Central memory CD8-positive, alpha-beta T cell (primary cell): ENCODE measurements around the gene RAD51B.

Experiments
- ATAC-seq: fragments of 150-1000 bp; cut with Tn5 transposase; replicated peaks from 2 replicates; pipeline ENCODE4 v1.10.0; 2022; ENCODE audit warnings: mild to moderate bottlenecking, moderate FRiP score, moderate number of reproducible peaks; ENCODE audit not compliant: poor library complexity, severe bottlenecking; ENCODE audit errors: extremely low read depth
- DNase-seq, 2 donors: peaks; one replicate each; pipeline ENCODE4 v3.0.0; 2021; ENCODE audit warnings: low spot score in 2 of 2
- H3K27ac Mint-ChIP-seq: one replicate; pipeline ENCODE4 v1.8.0; 2022; ENCODE audit warnings: low read depth, mild to moderate bottlenecking, moderate library complexity, mixed read lengths
- H3K27me3 Mint-ChIP-seq: one replicate; pipeline ENCODE4 v1.8.0; 2022; ENCODE audit warnings: mixed read lengths
- H3K36me3 Mint-ChIP-seq: one replicate; pipeline ENCODE4 v1.8.0; 2022; ENCODE audit warnings: mild to moderate bottlenecking, moderate library complexity, mixed read lengths; ENCODE audit not compliant: insufficient read depth
- H3K4me1 Mint-ChIP-seq: one replicate; pipeline ENCODE4 v1.8.0; 2022; ENCODE audit warnings: mixed read lengths
- H3K4me3 Mint-ChIP-seq: one replicate; pipeline ENCODE4 v1.8.0; 2022; ENCODE audit warnings: mild to moderate bottlenecking, moderate library complexity, mixed read lengths
- H3K9me3 Mint-ChIP-seq: one replicate; pipeline ENCODE4 v1.8.0; 2022; ENCODE audit warnings: mixed read lengths

The RAD51B gene

DNA sequence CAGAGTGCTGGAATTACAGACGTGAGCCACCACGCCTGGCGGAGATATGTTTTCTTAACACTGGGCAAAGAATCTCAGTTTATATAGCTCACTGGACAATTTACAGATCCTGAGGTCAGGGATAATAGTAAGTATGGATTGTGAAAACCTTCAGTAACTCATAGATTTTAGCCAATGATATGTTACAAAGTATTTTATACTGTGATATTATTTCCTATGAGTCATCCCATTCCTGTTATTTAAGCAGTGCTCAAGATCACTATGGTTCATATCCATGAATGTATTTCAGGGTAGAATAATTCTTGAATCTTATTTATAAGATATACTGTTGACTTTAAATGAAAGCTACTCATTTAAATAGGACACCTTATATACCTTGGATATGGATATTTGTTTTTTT, 107.2 kb downstream of the RAD51B start:
- no peak overlapping the region for H3K4me3 Mint-ChIP-seq
- ATAC-seq (no peak), DNase-seq (no peak)
- H3K27me3 Mint-ChIP-seq: no peaks in the 10 kb centered on the region
- H3K4me1 Mint-ChIP-seq: no peaks in the 10 kb centered on the region
- no peaks in the 10 kb centered on the region for H3K36me3 Mint-ChIP-seq
- no peak overlapping the region for H3K27ac Mint-ChIP-seq
- H3K9me3 Mint-ChIP-seq: no peaks in the 10 kb centered on the region

DNA sequence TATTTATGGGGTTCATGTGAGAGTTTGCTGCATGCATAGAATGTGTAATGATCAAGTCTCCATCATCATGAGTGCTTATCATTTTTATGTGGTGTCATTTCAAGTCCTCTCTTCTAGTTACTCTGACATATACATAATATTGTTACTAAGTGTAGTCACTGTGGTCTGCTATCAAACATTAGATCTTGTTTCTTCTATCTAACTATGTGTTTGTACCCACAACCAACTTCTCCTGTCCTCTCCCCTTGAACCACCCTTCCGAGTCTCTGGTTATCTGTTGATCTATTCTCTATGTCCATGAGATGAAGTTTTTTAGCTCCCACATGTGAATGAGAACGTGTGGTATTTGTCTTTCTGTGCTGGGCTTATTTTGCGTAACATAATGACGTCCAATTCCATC, 107.7 kb downstream of the RAD51B start:
- H3K9me3 Mint-ChIP-seq: no peaks in the 10 kb centered on the region
- H3K27me3 Mint-ChIP-seq: no peaks in the 10 kb centered on the region
- H3K4me3 Mint-ChIP-seq: no peak overlapping the region
- no peaks in the 10 kb centered on the region for H3K36me3 Mint-ChIP-seq
- H3K4me1 Mint-ChIP-seq: no peaks in the 10 kb centered on the region
- DNase-seq: no peak
- no peak overlapping the region for H3K27ac Mint-ChIP-seq
- no peak for ATAC-seq

DNA sequence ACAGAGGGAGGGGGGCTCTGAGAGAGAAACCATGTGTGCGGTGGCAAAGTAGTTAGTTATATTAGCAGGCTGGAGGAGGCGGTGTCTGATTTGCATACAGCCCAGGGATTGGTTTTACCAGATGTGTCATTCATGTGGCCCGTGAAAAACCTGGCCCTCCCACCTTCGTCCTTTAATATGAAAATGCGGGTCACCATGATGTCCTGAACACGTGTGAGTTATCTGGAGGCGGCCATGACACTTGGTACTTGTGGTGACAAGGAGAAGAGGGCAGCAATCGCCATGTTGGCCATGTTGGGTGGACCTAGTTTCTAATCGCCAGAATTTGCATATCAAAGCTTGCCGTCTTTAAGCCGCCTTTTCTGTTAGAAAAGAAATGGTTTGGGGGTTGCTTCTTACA, 108.8 kb downstream of the RAD51B start:
- Mint-ChIP-seq H3K9me3 (no peaks in the 10 kb centered on the region), H3K27ac (no peak overlapping the region), H3K36me3 (no peaks in the 10 kb centered on the region), H3K4me1 (no peaks in the 10 kb centered on the region), H3K27me3 (no peaks in the 10 kb centered on the region), H3K4me3 (no peak overlapping the region)
- DNase-seq: no peak
- no peak for ATAC-seq

DNA sequence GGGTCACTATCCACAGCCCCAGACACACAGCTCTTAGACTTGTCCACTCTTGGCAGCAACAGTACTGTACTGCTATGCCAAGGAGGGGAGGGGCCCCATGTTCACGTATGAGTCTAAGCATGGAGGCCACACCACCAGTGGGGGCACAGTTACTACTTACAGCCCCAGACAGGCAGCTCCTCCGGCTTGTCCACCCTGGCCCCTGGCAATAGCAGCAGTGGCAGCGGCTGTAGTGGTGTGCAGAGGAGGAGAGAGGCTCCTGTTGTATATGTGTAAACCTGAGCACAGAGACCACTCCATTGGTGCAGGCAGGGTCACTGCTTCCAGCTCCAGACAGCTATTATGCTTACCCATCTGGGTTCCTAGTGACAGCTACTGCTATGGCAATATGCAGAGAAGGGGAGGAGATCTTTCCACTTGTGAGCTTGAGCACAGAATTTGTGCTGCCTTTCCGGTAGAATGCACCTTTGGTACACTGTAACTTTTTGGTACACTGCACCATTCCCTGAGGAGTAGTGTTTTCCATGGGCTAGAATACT, 113.2 kb downstream of the RAD51B start:
- ATAC-seq: no peak
- DNase-seq: no peak
- Mint-ChIP-seq H3K36me3 (no peaks in the 10 kb centered on the region), H3K4me1 (peaks cover 6% of the 10 kb centered on the region), H3K27me3 (no peaks in the 10 kb centered on the region), H3K4me3 (no peak overlapping the region), H3K27ac (no peak overlapping the region), H3K9me3 (no peaks in the 10 kb centered on the region)

DNA sequence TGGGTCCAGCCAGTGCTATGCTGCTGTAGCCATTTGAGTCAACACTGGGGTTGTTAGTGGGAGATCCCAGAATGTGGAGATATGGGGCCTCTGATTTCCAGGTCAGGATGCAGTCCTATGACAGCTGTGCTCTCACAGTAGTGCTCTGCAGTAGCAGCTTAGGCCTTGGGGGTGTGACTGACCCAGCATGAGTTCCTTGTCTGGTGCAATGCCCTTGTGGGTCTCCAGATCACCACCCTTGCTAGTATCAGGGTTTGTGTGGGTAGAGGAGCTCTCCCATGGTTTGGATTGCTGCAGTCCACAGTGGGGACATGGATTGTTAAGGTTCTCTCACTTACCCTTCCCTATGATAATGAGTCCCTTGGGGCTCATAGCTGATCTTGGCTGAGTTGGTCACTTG, 113.7 kb downstream of the RAD51B start:
- Mint-ChIP-seq H3K27ac (no peak overlapping the region), H3K4me1 (peaks cover 6% of the 10 kb centered on the region), H3K36me3 (no peaks in the 10 kb centered on the region), H3K27me3 (no peaks in the 10 kb centered on the region), H3K9me3 (no peaks in the 10 kb centered on the region), H3K4me3 (no peak overlapping the region)
- ATAC-seq: no peak
- no peak for DNase-seq

DNA sequence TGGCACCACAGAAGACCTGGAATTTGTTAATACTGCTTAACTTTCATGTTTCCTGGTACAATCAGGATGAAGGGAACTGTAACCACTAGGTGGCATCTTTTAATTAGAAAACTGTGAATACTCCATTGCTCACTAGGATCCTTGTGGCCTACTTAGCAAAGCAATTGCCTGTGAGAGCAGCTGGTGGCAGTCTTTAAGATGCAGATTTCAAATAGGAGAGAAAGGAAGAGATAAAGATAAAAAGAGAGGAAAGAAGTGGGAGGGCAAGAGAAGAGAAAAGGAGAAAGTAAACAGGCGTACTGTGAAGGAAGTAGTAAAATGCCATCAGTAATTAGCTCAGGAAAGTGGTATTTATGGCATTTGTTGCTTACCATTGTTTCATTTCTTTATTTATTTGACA, 114.5 kb downstream of the RAD51B start:
- ATAC-seq (peak; percentile 49), DNase-seq (no peak)
- Mint-ChIP-seq H3K27me3 (no peaks in the 10 kb centered on the region), H3K27ac (peak overlapping the region; percentile 22), H3K36me3 (no peaks in the 10 kb centered on the region), H3K4me3 (no peak overlapping the region), H3K4me1 (peaks cover 6% of the 10 kb centered on the region), H3K9me3 (no peaks in the 10 kb centered on the region)

DNA sequence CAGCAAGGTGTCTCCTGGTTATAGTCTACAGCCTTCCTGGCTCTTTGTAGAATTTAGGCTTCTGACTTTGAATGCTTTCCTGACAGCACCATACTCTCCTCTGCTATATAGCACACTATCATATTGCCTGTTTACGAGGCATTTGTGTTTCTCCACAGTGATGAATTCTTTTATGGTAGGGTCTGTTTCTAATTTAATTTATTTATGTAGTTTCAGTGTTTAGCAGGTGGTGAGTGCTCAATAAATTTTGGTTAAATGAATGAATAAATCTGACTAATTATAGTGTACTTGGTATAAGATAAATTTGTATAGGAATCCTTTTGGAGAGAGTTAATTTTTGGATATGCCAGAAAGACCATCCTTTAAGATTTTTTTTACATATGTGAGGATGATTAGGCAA, 115.3 kb downstream of the RAD51B start:
- no peak for ATAC-seq
- no peak for DNase-seq
- Mint-ChIP-seq H3K4me3 (no peak overlapping the region), H3K27ac (no peak overlapping the region), H3K36me3 (no peaks in the 10 kb centered on the region), H3K9me3 (no peaks in the 10 kb centered on the region), H3K27me3 (no peaks in the 10 kb centered on the region), H3K4me1 (peaks cover 6% of the 10 kb centered on the region)

DNA sequence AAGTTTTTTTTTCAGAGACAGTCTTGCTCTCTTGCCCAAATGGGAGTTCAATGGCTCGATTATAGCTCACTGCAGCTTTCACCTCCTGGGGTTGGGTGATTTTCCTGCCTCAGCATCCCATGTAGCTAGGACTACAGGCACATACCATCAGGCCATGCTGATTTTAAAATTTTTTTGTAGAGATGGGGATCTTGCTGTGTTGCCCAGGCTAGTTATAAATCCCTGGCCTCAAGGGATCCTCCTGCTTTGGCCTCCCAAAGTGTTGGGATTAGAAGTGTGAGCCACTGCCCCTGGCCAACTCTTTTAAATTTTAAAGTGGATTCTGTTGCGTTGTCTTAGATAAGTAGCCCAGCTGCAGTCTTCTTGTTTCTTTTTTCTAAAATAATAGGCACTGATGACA, 115.8 kb downstream of the RAD51B start:
- H3K4me1 Mint-ChIP-seq: peaks cover 6% of the 10 kb centered on the region
- DNase-seq: no peak
- no peaks in the 10 kb centered on the region for H3K27me3 Mint-ChIP-seq
- no peaks in the 10 kb centered on the region for H3K9me3 Mint-ChIP-seq
- no peaks in the 10 kb centered on the region for H3K36me3 Mint-ChIP-seq
- no peak overlapping the region for H3K27ac Mint-ChIP-seq
- H3K4me3 Mint-ChIP-seq: no peak overlapping the region
- no peak for ATAC-seq

DNA sequence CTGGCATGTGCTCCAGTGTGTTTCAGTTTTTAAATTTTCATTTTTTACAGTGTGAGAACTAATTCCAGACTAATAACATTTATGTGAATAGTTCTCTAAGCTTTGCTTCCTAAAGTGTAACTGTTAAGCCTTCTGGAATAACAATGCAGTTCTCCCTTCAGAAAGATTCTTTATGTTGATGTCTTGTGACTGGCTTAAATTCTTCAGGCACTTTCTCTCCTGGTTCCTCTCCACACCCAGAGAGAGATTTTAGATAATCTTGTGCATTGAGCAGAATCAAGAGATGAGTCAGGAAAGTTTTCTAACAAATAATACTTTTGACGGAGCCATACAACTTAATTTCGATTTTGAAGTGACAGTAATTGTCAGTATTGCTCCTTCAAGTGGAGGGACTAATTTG, 118.5 kb downstream of the RAD51B start:
- H3K4me1 Mint-ChIP-seq: peaks cover 6% of the 10 kb centered on the region
- H3K27ac Mint-ChIP-seq: no peak overlapping the region
- no peaks in the 10 kb centered on the region for H3K36me3 Mint-ChIP-seq
- DNase-seq (no peak), ATAC-seq (no peak)
- no peak overlapping the region for H3K4me3 Mint-ChIP-seq
- H3K9me3 Mint-ChIP-seq: no peaks in the 10 kb centered on the region
- H3K27me3 Mint-ChIP-seq: no peaks in the 10 kb centered on the region

DNA sequence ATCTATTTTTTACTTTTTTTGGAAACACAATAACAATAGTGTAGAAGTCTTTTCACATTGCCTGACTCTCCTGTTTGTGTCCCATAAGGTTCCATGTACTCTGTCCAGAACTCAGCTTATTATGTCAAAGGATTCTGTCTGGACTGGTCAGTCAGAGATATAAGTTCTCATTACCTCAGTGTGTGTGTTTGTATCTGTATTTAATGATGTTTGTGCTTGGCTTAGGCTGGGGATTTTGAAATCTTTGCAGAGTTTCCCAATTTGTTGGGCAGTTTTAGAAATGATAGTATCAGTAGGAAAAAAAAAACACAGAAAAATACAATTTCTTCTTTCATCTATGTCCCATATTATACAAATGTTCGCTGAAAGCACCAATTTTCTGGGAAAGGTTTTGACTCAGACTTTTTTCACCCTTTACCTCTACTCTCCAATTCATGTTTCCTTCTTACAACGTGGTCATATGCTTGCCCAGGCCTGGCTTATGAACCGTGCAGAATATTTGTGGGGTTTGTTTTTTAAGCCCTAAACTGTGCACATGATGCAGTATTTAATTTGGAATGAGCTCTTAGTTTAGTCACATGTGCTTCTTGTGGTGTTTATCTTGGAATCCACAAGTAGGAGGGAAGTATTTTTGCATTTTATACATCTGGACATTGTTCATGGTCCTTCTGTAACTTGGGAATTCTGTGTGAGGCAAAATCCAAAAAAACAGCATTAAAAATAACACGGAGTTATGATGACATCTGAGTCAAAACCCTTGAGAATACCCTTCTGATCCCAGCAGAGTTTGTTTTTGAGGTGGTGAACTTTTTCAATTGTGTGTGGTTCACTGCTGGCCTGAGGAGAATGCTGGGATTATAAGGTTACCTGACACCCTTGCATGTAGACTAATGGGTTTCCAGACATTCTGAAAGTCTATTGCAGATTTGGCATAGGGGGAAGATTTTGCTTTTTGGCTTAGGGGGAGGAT, 121.2 kb downstream of the RAD51B start:
- Mint-ChIP-seq H3K27me3 (no peaks in the 10 kb centered on the region), H3K4me1 (no peaks in the 10 kb centered on the region), H3K36me3 (no peaks in the 10 kb centered on the region), H3K4me3 (no peak overlapping the region), H3K27ac (no peak overlapping the region), H3K9me3 (no peaks in the 10 kb centered on the region)
- ATAC-seq (no peak), DNase-seq (no peak)

DNA sequence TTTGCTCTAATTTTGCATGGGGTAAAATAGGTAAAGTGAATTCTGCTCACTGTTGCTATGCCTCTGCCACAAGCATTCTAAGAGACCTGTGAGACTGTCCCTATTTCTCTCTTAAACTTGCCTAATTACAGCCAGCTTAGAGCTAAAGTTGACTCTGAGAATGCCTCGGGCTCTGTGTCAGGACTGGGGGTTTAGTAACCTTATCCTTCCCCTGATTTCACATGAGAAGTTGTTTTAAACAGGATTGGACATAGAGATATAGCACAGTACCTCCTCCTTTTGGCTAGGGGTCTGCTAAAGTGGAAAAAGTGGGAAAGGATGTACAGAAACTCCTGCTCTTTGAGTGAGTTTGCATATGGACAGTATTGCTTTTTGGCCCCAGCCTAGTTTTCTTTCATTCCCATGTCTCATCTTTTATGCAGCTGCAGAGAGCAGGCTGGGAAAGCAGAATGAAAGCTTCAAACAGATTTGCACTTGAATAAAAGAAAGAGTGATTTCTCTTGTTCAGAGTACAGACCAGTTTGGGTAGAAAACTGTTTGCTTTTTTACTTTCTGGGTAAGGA, 122.0 kb downstream of the RAD51B start:
- no peak for DNase-seq

DNA sequence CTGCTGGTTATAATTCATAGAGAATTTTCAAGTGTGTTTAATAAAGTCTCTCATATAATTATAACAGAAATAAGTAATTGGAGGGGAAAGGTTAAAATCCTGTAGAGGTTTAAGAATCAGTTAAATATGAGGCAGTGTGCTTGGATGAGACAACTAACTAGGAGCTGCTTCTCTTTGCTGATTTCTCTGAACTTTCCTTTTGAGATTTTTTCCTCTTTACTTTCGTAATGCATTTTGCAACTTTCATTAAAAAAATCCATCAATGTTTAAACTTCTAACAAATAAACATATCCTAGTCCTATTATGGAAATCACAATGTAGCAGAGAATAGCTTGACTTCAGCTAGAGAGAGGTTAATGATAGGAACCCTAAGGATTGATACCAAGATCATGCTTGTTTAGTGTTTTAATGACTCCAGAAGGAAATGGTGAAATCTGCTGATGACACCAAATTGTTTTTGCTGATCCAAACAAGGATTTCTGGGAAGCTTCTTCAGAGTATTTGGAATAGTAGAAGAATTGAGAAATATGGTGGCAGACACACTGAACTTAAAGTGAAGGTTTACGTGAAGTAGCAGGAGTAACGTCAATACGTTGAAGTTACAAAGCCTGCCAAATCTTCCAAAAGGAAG, 122.6 kb downstream of the RAD51B start:
- Mint-ChIP-seq H3K4me1 (no peaks in the 10 kb centered on the region), H3K27me3 (no peaks in the 10 kb centered on the region), H3K36me3 (no peaks in the 10 kb centered on the region), H3K9me3 (no peaks in the 10 kb centered on the region), H3K4me3 (no peak overlapping the region), H3K27ac (no peak overlapping the region)
- no peak for DNase-seq
- no peak for ATAC-seq

More for the DNA sequence above, 122.0 kb downstream of the RAD51B start:
- no peaks in the 10 kb centered on the region for H3K27me3 Mint-ChIP-seq
- H3K36me3 Mint-ChIP-seq: no peaks in the 10 kb centered on the region
- H3K9me3 Mint-ChIP-seq: no peaks in the 10 kb centered on the region
- no peak overlapping the region for H3K27ac Mint-ChIP-seq
- ATAC-seq: no peak
- H3K4me1 Mint-ChIP-seq: no peaks in the 10 kb centered on the region
- no peak overlapping the region for H3K4me3 Mint-ChIP-seq

DNA sequence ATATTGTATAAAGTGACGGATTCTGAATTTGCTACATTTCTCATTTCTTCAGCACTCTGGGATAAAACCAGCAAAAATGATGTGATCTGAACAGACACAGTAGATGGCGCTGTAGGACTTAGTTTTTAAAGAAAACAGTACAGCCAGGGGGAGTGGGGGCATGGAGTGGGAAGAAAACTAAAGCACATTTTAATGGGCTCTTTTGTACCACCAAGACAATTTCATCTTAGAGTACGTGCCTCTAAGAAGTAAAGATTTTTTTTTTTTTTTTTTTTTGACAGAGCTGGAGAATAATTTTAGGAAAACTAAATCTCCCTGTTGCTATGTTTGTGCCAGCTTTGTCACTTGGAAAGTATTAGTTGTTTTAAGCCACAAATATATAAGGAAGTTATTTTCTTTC, 124.4 kb downstream of the RAD51B start:
- Mint-ChIP-seq H3K9me3 (no peaks in the 10 kb centered on the region), H3K27ac (no peak overlapping the region), H3K36me3 (no peaks in the 10 kb centered on the region), H3K4me1 (no peaks in the 10 kb centered on the region), H3K4me3 (no peak overlapping the region), H3K27me3 (no peaks in the 10 kb centered on the region)
- ATAC-seq: no peak
- peak in 1 of 2 donors; percentile 29 for DNase-seq
